T-cell (primary cell): ENCODE measurements around the gene HDC. TPM values are rescaled to one million over a fixed set of nuclear protein-coding genes. Genes with fewer than 3 reads are reported as not detected.

ENCODE experiments used
- ATAC-seq, 4 experiments: fragments of 200-7000 bp in 3 of 4; fragments of 150-1000 bp in 1 of 4; cut with Tn5 transposase; replicated peaks in 1 of 4; 1 replicate in 3 of 4; 2 replicates in 1 of 4; pipeline ENCODE4 v1.10.0; 2021; ENCODE audit warnings: moderate library complexity in 3 of 4, mild to moderate bottlenecking in 2 of 4, moderate number of reproducible peaks in 1 of 4
- CTCF ChIA-PET, 2 donors: fragments of 300-600 bp; sonication (Branson Sonifier 250); formaldehyde crosslinking; loops; one replicate each; lab custom pipeline; 2022; ENCODE audit warnings: antibody characterized with exemption in 2 of 2; lab: Charles Lee
- POLR2A ChIA-PET, 2 donors: fragments of 300-600 bp; sonication (Branson Sonifier 250); formaldehyde crosslinking; loops; one replicate each; lab custom pipeline; 2022; ENCODE audit warnings: antibody characterized with exemption in 2 of 2; lab: Charles Lee
- DNase-seq, 35 experiments: peaks; one replicate each; pipeline versions ENCODE4 v3.0.0 to v3.0.0-alpha.2; 2013 to 2023
- H3K27ac ChIP-seq: one replicate; pipeline ENCODE4 v1.5.1; 2013; ENCODE audit warnings: low read length
- H3K27me3 ChIP-seq, 2 experiments: replicated peaks in 1 of 2; 1 replicate in 1 of 2; 2 replicates in 1 of 2; pipeline versions ENCODE4 v1.6.1 to v1.7.0; 2013; ENCODE audit warnings: low read length in 1 of 2, mixed read lengths in 1 of 2; ENCODE audit not compliant: control insufficient read depth in 2 of 2, insufficient read depth in 2 of 2; ENCODE audit errors: extremely low read depth in 1 of 2
- H3K36me3 ChIP-seq, 2 donors: 1 replicate in 1 of 2; 2 replicates in 1 of 2; pipeline versions ENCODE4 v1.6.1 to v1.7.0; 2013; ENCODE audit warnings: low read length in 1 of 2; ENCODE audit not compliant: control insufficient read depth in 2 of 2, insufficient read depth in 1 of 2; ENCODE audit errors: extremely low read depth in 1 of 2
- H3K4me1 ChIP-seq, 2 experiments: 1 replicate in 1 of 2; 2 replicates in 1 of 2; pipeline versions ENCODE4 v1.6.1 to v1.7.0; 2013; ENCODE audit warnings: low read length in 2 of 2, mixed read lengths in 1 of 2; ENCODE audit not compliant: insufficient read depth in 2 of 2, control insufficient read depth in 1 of 2; ENCODE audit errors: extremely low read depth in 1 of 2
- H3K4me3 ChIP-seq, 2 donors: 1 replicate in 1 of 2; 2 replicates in 1 of 2; pipeline versions ENCODE4 v1.5.1 to v1.7.0; 2013; ENCODE audit warnings: mild to moderate bottlenecking in 2 of 2, low read length in 1 of 2, moderate library complexity in 1 of 2; ENCODE audit not compliant: control insufficient read depth in 1 of 2; ENCODE audit errors: extremely low read depth in 1 of 2
- H3K9me3 ChIP-seq: 2 replicates; pipeline ENCODE4 v1.7.0; 2013
- H3K27ac Mint-ChIP-seq, 2 donors: one replicate each; pipeline ENCODE4 v1.8.0; 2020 to 2021; ENCODE audit warnings: mild to moderate bottlenecking in 2 of 2, mixed read lengths in 2 of 2
- H3K27me3 Mint-ChIP-seq, 2 donors: one replicate each; pipeline ENCODE4 v1.8.0; 2021 to 2022; ENCODE audit warnings: mixed read lengths in 2 of 2
- H3K36me3 Mint-ChIP-seq: one replicate; pipeline ENCODE4 v1.8.0; 2021; ENCODE audit warnings: mixed read lengths
- H3K4me1 Mint-ChIP-seq, 3 donors: one replicate each; pipeline ENCODE4 v1.8.0; 2020 to 2022; ENCODE audit warnings: mixed read lengths in 3 of 3, mild to moderate bottlenecking in 1 of 3
- H3K4me3 Mint-ChIP-seq, 3 donors: one replicate each; pipeline ENCODE4 v1.8.0; 2020 to 2022; ENCODE audit warnings: mild to moderate bottlenecking in 3 of 3, mixed read lengths in 3 of 3, moderate library complexity in 3 of 3
- H3K9me3 Mint-ChIP-seq, 3 donors: one replicate each; pipeline ENCODE4 v1.8.0; 2020 to 2022; ENCODE audit warnings: mixed read lengths in 3 of 3
- WGBS: methylation state at CpG from one replicate; pipeline ENCODE4 v1.1.5; 2013; ENCODE audit warnings: missing lambda C conversion rate; ENCODE audit not compliant: insufficient coverage; 5-methylcytosine and 5-hydroxymethylcytosine counted together
- total RNA-seq, 35 experiments: library from RNA in 6 of 35; stranded (reverse) in 6 of 35; fragments of 120-200 nt in 1 of 35; gene quantifications; one replicate each; pipeline versions ENCODE4 v1.2.1 to v1.2.4 and lab custom pipeline; 2013 to 2026

HDC gene
- total RNA-seq, 5 donors from 2014 or later (not counting 1 experiment from before 2014, with no cell fraction given), result 0.26 to 4.3 (median 2.5) TPM; not detected in 1

DNA sequence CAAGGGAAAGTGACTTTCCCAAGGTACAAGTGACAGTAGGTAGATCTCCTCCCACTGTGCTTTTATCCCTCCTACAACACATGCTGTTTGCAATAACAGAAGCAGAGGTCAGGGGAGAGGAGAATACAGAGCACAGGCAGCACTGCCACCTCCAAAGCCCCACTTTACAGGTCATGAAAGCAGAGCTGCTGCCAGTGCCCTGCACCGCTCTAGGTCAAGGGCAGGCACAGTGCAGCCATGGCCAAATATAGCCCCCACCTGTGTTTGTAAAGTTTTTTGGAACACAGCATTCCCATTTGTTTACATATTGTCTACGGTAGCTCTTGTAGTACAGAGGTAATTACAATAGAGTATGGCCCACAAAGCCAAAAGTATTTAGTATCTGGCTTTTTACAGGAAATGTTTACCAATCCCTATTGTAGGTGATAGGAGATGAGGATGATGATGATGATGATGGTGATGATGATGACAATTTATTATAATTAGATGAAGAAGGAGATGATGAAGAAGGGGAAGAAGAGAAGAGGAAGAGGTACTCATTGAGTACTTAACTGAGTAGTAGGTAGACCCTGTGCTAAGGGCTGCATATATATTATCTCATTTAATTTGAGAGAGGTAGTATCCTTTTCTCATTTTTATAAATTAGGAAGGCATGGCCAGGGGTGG lies 20.4 kb downstream of the HDC start:
- H3K27ac ChIP-seq, result no peak overlapping the region
- H3K9me3 ChIP-seq, result no peaks in the 10 kb centered on the region
- WGBS, result 100% methylated on average over 1 of the region's 2 CpGs
- Mint-ChIP-seq H3K36me3 (no peaks in the 10 kb centered on the region), H3K4me1 (peaks cover 0 to 22% (median 18%) of the 10 kb centered on the region in 3 donors), H3K27me3 (no peaks in the 10 kb centered on the region), H3K9me3 (peaks cover 0 to 3% (median 0%) of the 10 kb centered on the region in 3 donors), H3K4me3 (no peak overlapping the region), H3K27ac (no peak overlapping the region)
- no peaks in the 10 kb centered on the region for H3K36me3 ChIP-seq
- no peak overlapping the region for H3K4me3 ChIP-seq
- DNase-seq, result no peak
- H3K27me3 ChIP-seq, result no peaks in the 10 kb centered on the region
- no peak for ATAC-seq
- CTCF ChIA-PET, result no interaction called here
- POLR2A ChIA-PET, result no interaction called here
- peaks cover 2 to 18% of the 10 kb centered on the region in 2 experiments for H3K4me1 ChIP-seq

GRCh38 chr15:50244153-50244552 lies 21.4 kb downstream of the HDC start:
- ChIA-PET CTCF (interaction anchor here in 1 of 2 donors (0.6 kb wide), 1 partner anchor 47 kb away, joined by 5 read pairs; no protein-coding TSS in a partner anchor), POLR2A (no interaction called here)
- WGBS, result 100% methylated on average over 1 of the region's 1 CpG
- Histone ChIP-seq H3K9me3 (no peaks in the 10 kb centered on the region), H3K27me3 (no peaks in the 10 kb centered on the region), H3K4me1 (peaks cover 2 to 18% of the 10 kb centered on the region in 2 experiments), H3K36me3 (no peaks in the 10 kb centered on the region), H3K4me3 (no peak overlapping the region), H3K27ac (no peak overlapping the region)
- Mint-ChIP-seq H3K9me3 (peaks cover 0 to 3% (median 0%) of the 10 kb centered on the region in 3 donors), H3K27me3 (no peaks in the 10 kb centered on the region), H3K36me3 (no peaks in the 10 kb centered on the region), H3K4me1 (peaks cover 0 to 19% (median 18%) of the 10 kb centered on the region in 3 donors), H3K27ac (no peak overlapping the region), H3K4me3 (no peak overlapping the region)
- ATAC-seq (no peak), DNase-seq (no peak)

- H3K4me1 ChIP-seq, result no peaks in the 10 kb centered on the region
- no peaks in the 10 kb centered on the region for H3K36me3 ChIP-seq
- peaks cover 0 to 1% (median 0%) of the 10 kb centered on the region in 3 donors for H3K4me1 Mint-ChIP-seq
- DNase-seq (no peak), ATAC-seq (no peak)
- H3K4me3 ChIP-seq, result no peak overlapping the region
- H3K36me3 Mint-ChIP-seq, result no peaks in the 10 kb centered on the region
- H3K27ac ChIP-seq, result no peak overlapping the region
- CTCF ChIA-PET, result no interaction called here
- peaks cover 0 to 3% (median 0%) of the 10 kb centered on the region in 3 donors for H3K9me3 Mint-ChIP-seq
- POLR2A ChIA-PET, result no interaction called here
- H3K27me3 ChIP-seq, result no peaks in the 10 kb centered on the region
- H3K4me3 Mint-ChIP-seq, result no peak overlapping the region
- WGBS, result 17% methylated on average over 1 of the region's 5 CpGs
- H3K9me3 ChIP-seq, result no peaks in the 10 kb centered on the region
- no peak overlapping the region for H3K27ac Mint-ChIP-seq
- no peaks in the 10 kb centered on the region for H3K27me3 Mint-ChIP-seq
Measured at GRCh38 chr15:50241684-50242450, 23.7 kb downstream of the HDC start.

GRCh38 chr15:50238255-50238654 lies 27.3 kb downstream of the HDC start:
- no peak for ATAC-seq
- CTCF ChIA-PET, result no interaction called here
- no peak for DNase-seq
- Mint-ChIP-seq H3K27me3 (no peaks in the 10 kb centered on the region), H3K4me1 (no peaks in the 10 kb centered on the region), H3K9me3 (no peaks in the 10 kb centered on the region), H3K36me3 (no peaks in the 10 kb centered on the region), H3K4me3 (no peak overlapping the region), H3K27ac (no peak overlapping the region)
- no peaks in the 10 kb centered on the region for H3K9me3 ChIP-seq
- H3K4me3 ChIP-seq, result no peak overlapping the region
- H3K4me1 ChIP-seq, result no peaks in the 10 kb centered on the region
- H3K27ac ChIP-seq, result no peak overlapping the region
- no peaks in the 10 kb centered on the region for H3K27me3 ChIP-seq
- H3K36me3 ChIP-seq, result no peaks in the 10 kb centered on the region
- WGBS, result 88% methylated on average over 2 of the region's 2 CpGs
- POLR2A ChIA-PET, result no interaction called here

GRCh38 chr15:50236433-50236832 lies 29.1 kb downstream of the HDC start:
- H3K4me1 ChIP-seq, result no peaks in the 10 kb centered on the region
- no peaks in the 10 kb centered on the region for H3K27me3 ChIP-seq
- Mint-ChIP-seq H3K9me3 (no peaks in the 10 kb centered on the region), H3K36me3 (no peaks in the 10 kb centered on the region), H3K27ac (no peak overlapping the region), H3K4me1 (no peaks in the 10 kb centered on the region), H3K27me3 (no peaks in the 10 kb centered on the region), H3K4me3 (no peak overlapping the region)
- no peaks in the 10 kb centered on the region for H3K36me3 ChIP-seq
- 90% methylated on average over 6 of the region's 9 CpGs for WGBS
- H3K9me3 ChIP-seq, result no peaks in the 10 kb centered on the region
- CTCF ChIA-PET, result no interaction called here
- no peak for ATAC-seq
- POLR2A ChIA-PET, result interaction anchor here in 1 of 2 donors (0.7 kb wide), 1 partner anchor 1902 kb away, joined by 3 read pairs; no protein-coding TSS in a partner anchor
- H3K4me3 ChIP-seq, result no peak overlapping the region
- H3K27ac ChIP-seq, result no peak overlapping the region
- DNase-seq, result no peak

DNA sequence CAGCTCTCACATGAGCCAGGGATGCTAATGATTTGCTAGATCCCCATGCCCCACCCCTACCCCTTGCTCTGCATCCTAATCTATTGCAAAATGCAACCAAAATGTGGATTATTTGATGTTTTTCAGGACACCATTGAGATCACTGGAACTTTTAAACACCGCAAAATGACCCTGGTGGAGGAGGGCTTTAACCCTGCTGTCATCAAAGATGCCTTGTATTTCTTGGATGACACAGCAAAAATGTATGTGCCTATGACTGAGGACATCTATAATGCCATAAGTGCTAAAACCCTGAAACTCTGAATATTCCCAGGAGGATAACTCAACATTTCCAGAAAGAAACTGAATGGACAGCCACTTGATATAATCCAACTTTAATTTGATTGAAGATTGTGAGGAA lies 29.7 kb downstream of the HDC start:
- Mint-ChIP-seq H3K36me3 (no peaks in the 10 kb centered on the region), H3K27me3 (no peaks in the 10 kb centered on the region), H3K4me1 (no peaks in the 10 kb centered on the region), H3K9me3 (no peaks in the 10 kb centered on the region), H3K4me3 (no peak overlapping the region), H3K27ac (no peak overlapping the region)
- POLR2A ChIA-PET, result no interaction called here
- no peak overlapping the region for H3K4me3 ChIP-seq
- H3K9me3 ChIP-seq, result no peaks in the 10 kb centered on the region
- ATAC-seq, result no peak
- H3K4me1 ChIP-seq, result no peaks in the 10 kb centered on the region
- 100% methylated on average over 1 of the region's 1 CpG for WGBS
- CTCF ChIA-PET, result no interaction called here
- no peaks in the 10 kb centered on the region for H3K27me3 ChIP-seq
- H3K27ac ChIP-seq, result no peak overlapping the region
- H3K36me3 ChIP-seq, result no peaks in the 10 kb centered on the region
- no peak for DNase-seq
